Measurements from ENCODE around the gene NEMP1. TPM values are rescaled to one million over a fixed set of nuclear protein-coding genes. Genes with fewer than 3 reads are reported as not detected.

NEMP1 gene
- total RNA-seq, 1 donor from 2014 or later = 32.0 TPM

- no peak for TF ChIP-seq CTCF (conservative IDR thresholded peaks at IDR 0.05)
- Mint-ChIP-seq H3K27ac (peak overlapping the region; percentile 97), H3K4me3 (no peak overlapping the region), H3K4me1 (ENCODE audit: unreplicated experiment) (peaks cover 30% of the 10 kb centered on the region), H3K27me3 (no peaks in the 10 kb centered on the region), H3K9me3 (no peaks in the 10 kb centered on the region), H3K36me3 (peaks cover 26% of the 10 kb centered on the region)
- no peak for DNase-seq (ENCODE audit: extremely low spot score, unreplicated experiment)
These were observed 18.9 kb upstream of the NEMP1 start for GRCh38 chr12:57097554-57097835.

GRCh38 chr12:57096748-57097553, 18.4 kb upstream of the NEMP1 start:
- Mint-ChIP-seq H3K4me1 (ENCODE audit: unreplicated experiment) (peaks cover 31% of the 10 kb centered on the region), H3K36me3 (peaks cover 26% of the 10 kb centered on the region), H3K4me3 (no peak overlapping the region), H3K27ac (peak overlapping the region; percentile 97), H3K27me3 (no peaks in the 10 kb centered on the region), H3K9me3 (no peaks in the 10 kb centered on the region)
- TF ChIP-seq CTCF (conservative IDR thresholded peaks at IDR 0.05) = no peak
- DNase-seq (ENCODE audit: extremely low spot score, unreplicated experiment) = no peak

- peak overlapping the region; percentile 97 for H3K27ac Mint-ChIP-seq
These were observed 17.5 kb upstream of the NEMP1 start for GRCh38 chr12:57096099-57096572.

GRCh38 chr12:57095440-57095839, 16.8 kb upstream of the NEMP1 start:
- H3K4me1 Mint-ChIP-seq (ENCODE audit: unreplicated experiment) = peaks cover 38% of the 10 kb centered on the region
- H3K36me3 Mint-ChIP-seq = peaks cover 29% of the 10 kb centered on the region
- no peak overlapping the region for H3K4me3 Mint-ChIP-seq
- H3K9me3 Mint-ChIP-seq = no peaks in the 10 kb centered on the region
- no peak for DNase-seq (ENCODE audit: extremely low spot score, unreplicated experiment)
- TF ChIP-seq CTCF (conservative IDR thresholded peaks at IDR 0.05) = no peak
- H3K27ac Mint-ChIP-seq = peak overlapping the region; percentile 97
- H3K27me3 Mint-ChIP-seq = no peaks in the 10 kb centered on the region

More at GRCh38 chr12:57096099-57096572, 17.5 kb upstream of the NEMP1 start:
- no peak for TF ChIP-seq CTCF (conservative IDR thresholded peaks at IDR 0.05)
- no peaks in the 10 kb centered on the region for H3K27me3 Mint-ChIP-seq
- peaks cover 26% of the 10 kb centered on the region for H3K36me3 Mint-ChIP-seq
- H3K9me3 Mint-ChIP-seq = no peaks in the 10 kb centered on the region
- no peak for DNase-seq (ENCODE audit: extremely low spot score, unreplicated experiment)
- H3K4me1 Mint-ChIP-seq (ENCODE audit: unreplicated experiment) = peaks cover 33% of the 10 kb centered on the region
- H3K4me3 Mint-ChIP-seq = peak overlapping the region; percentile 75

- no peak for DNase-seq (ENCODE audit: extremely low spot score, unreplicated experiment)
- H3K4me3 Mint-ChIP-seq = peak overlapping the region; percentile 62
- no peak for TF ChIP-seq CTCF (conservative IDR thresholded peaks at IDR 0.05)
- H3K27ac Mint-ChIP-seq = peak overlapping the region; percentile 97
- H3K36me3 Mint-ChIP-seq = peaks cover 29% of the 10 kb centered on the region
- H3K27me3 Mint-ChIP-seq = no peaks in the 10 kb centered on the region
- H3K9me3 Mint-ChIP-seq = no peaks in the 10 kb centered on the region
- peaks cover 39% of the 10 kb centered on the region for H3K4me1 Mint-ChIP-seq (ENCODE audit: unreplicated experiment)
These were observed 15.9 kb upstream of the NEMP1 start for GRCh38 chr12:57094208-57095160.

Measured in type B pancreatic cell (in vitro differentiated cells).